ENCODE measurements around the gene MUC5AC.
"Not testable (repeated sequence)": the region's sequence is repeated elsewhere in the genome, so short reads cannot be mapped to it uniquely, and the experiment has no call there.

- not testable (repeated sequence) for TF ChIP-seq CTCF, POLR2A (IDR thresholded peaks at IDR 0.05)
Observed at GRCh38 chr11:1191786-1192470, 34.2 kb downstream of the MUC5AC start.

All from heart left ventricle (tissue), 13 donors.